Measurements from ENCODE around the gene GLRX. TPM values are rescaled to one million over a fixed set of nuclear protein-coding genes. Genes with fewer than 3 reads are reported as not detected.

Gene GLRX
- total and polyA plus RNA-seq, 2 of the 13 experiments (the other 11 are each of a cell fraction or from before 2014, with no cell fraction given): 63.8 to 499 TPM

DNA sequence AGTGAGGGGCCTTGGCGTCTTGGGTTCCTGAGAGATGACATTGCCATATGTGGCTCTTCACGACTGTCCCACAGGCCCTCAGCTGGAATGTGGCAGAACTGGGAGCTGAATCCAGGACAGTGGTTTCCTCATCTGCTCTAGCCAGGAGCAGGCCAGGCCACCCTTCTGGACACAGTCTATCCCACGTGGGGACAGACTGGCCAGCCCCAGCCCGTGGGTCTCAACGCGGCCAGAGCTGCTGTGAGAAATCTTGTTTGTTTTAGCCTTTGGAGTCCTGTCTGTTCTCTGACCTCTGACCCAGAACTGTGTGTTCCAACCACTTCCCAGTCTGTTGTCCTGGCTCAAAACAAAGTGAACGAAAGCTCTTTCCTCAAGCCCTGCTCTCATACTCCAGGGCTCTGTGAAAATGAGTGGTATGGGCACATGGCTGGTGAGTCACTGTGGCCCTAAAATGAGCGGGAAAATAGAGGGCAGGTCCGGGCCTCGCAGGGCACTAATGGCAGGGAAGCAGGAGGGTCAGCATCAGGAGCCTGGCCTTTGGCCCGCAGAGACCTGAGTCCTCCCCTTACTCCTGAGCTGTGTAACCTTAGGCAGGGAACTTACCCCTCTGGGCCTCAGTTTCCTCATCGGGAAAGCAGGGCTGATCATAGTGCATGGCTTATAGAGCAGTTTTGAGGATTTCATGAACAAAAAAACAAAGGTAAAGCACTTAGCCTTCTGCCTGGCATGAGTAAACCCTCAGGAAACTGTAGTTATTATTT is 34.8 kb upstream of the GLRX start (continued):
- TF ChIP-seq NPAS2 (CRISPR knock-in tag; IDR thresholded peaks at IDR 0.05; ENCODE audit: borderline replicate concordance): 0 out of 2 replicates have a peak, but pooled peaks have one; percentile 80
- 0 out of 2 replicates have a peak, but pooled peaks have one; percentile 2 for TF ChIP-seq CREB1 (IDR thresholded peaks at IDR 0.05)
- peak; percentile 62 for TF ChIP-seq CREB1 (CRISPR knock-in tag; IDR thresholded peaks at IDR 0.05)
- TF ChIP-seq, protein P1, sequence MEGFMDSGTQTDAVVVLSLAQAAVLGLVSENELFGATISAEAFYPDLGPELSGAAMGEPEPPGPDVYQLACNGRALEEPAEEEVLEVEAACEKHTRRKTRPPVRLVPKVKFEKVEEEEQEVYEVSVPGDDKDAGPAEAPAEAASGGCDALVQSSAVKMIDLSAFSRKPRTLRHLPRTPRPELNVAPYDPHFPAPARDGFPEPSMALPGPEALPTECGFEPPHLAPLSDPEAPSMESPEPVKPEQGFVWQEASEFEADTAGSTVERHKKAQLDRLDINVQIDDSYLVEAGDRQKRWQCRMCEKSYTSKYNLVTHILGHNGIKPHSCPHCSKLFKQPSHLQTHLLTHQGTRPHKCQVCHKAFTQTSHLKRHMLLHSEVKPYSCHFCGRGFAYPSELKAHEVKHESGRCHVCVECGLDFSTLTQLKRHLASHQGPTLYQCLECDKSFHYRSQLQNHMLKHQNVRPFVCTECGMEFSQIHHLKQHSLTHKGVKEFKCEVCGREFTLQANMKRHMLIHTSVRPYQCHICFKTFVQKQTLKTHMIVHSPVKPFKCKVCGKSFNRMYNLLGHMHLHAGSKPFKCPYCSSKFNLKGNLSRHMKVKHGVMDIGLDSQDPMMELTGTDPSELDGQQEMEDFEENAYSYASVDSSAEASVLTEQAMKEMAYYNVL (CRISPR knock-in tag; IDR thresholded peaks at IDR 0.05; ENCODE audit: borderline replicate concordance): peak; percentile 87; the same call in 1 of the 2 replicates
- TF ChIP-seq, protein P2, sequence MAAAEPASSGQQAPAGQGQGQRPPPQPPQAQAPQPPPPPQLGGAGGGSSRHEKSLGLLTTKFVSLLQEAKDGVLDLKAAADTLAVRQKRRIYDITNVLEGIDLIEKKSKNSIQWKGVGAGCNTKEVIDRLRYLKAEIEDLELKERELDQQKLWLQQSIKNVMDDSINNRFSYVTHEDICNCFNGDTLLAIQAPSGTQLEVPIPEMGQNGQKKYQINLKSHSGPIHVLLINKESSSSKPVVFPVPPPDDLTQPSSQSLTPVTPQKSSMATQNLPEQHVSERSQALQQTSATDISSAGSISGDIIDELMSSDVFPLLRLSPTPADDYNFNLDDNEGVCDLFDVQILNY (CRISPR knock-in tag; conservative IDR thresholded peaks at IDR 0.05): 0 out of 2 replicates have a peak, but pooled peaks have one; percentile 56
- peak; percentile 78 for TF ChIP-seq FOXO1 (CRISPR knock-in tag; IDR thresholded peaks at IDR 0.05)
- TF ChIP-seq ZNF10 (CRISPR knock-in tag; IDR thresholded peaks at IDR 0.05; ENCODE audit: borderline replicate concordance, low read depth): no peak
- no peak for TF ChIP-seq SCMH1 (CRISPR knock-in tag; IDR thresholded peaks at IDR 0.05; ENCODE audit: borderline replicate concordance)
- no peak for TF ChIP-seq ZNF432 (CRISPR knock-in tag; IDR thresholded peaks at IDR 0.05; ENCODE audit: borderline replicate concordance)
- TF ChIP-seq, protein P3, sequence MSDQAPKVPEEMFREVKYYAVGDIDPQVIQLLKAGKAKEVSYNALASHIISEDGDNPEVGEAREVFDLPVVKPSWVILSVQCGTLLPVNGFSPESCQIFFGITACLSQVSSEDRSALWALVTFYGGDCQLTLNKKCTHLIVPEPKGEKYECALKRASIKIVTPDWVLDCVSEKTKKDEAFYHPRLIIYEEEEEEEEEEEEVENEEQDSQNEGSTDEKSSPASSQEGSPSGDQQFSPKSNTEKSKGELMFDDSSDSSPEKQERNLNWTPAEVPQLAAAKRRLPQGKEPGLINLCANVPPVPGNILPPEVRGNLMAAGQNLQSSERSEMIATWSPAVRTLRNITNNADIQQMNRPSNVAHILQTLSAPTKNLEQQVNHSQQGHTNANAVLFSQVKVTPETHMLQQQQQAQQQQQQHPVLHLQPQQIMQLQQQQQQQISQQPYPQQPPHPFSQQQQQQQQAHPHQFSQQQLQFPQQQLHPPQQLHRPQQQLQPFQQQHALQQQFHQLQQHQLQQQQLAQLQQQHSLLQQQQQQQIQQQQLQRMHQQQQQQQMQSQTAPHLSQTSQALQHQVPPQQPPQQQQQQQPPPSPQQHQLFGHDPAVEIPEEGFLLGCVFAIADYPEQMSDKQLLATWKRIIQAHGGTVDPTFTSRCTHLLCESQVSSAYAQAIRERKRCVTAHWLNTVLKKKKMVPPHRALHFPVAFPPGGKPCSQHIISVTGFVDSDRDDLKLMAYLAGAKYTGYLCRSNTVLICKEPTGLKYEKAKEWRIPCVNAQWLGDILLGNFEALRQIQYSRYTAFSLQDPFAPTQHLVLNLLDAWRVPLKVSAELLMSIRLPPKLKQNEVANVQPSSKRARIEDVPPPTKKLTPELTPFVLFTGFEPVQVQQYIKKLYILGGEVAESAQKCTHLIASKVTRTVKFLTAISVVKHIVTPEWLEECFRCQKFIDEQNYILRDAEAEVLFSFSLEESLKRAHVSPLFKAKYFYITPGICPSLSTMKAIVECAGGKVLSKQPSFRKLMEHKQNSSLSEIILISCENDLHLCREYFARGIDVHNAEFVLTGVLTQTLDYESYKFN (CRISPR knock-in tag; conservative IDR thresholded peaks at IDR 0.05): peak; percentile 90
- TF ChIP-seq, protein P4, sequence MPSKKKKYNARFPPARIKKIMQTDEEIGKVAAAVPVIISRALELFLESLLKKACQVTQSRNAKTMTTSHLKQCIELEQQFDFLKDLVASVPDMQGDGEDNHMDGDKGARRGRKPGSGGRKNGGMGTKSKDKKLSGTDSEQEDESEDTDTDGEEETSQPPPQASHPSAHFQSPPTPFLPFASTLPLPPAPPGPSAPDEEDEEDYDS (CRISPR knock-in tag; IDR thresholded peaks at IDR 0.05): peak; percentile 41; the same call in 1 of the 2 replicates
- TF ChIP-seq MLLT10 (CRISPR knock-in tag; IDR thresholded peaks at IDR 0.05): no peak
- TF ChIP-seq, protein P5, sequence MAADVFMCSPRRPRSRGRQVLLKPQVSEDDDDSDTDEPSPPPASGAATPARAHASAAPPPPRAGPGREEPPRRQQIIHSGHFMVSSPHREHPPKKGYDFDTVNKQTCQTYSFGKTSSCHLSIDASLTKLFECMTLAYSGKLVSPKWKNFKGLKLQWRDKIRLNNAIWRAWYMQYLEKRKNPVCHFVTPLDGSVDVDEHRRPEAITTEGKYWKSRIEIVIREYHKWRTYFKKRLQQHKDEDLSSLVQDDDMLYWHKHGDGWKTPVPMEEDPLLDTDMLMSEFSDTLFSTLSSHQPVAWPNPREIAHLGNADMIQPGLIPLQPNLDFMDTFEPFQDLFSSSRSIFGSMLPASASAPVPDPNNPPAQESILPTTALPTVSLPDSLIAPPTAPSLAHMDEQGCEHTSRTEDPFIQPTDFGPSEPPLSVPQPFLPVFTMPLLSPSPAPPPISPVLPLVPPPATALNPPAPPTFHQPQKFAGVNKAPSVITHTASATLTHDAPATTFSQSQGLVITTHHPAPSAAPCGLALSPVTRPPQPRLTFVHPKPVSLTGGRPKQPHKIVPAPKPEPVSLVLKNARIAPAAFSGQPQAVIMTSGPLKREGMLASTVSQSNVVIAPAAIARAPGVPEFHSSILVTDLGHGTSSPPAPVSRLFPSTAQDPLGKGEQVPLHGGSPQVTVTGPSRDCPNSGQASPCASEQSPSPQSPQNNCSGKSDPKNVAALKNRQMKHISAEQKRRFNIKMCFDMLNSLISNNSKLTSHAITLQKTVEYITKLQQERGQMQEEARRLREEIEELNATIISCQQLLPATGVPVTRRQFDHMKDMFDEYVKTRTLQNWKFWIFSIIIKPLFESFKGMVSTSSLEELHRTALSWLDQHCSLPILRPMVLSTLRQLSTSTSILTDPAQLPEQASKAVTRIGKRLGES (CRISPR knock-in tag; IDR thresholded peaks at IDR 0.05; ENCODE audit: borderline replicate concordance): peak; percentile 38; the same call in 1 of the 2 replicates
- TF ChIP-seq PAWR (CRISPR knock-in tag; IDR thresholded peaks at IDR 0.05; ENCODE audit: borderline replicate concordance): no peak
- 0 out of 2 replicates have a peak, but pooled peaks have one; percentile 61 for TF ChIP-seq GZF1 (CRISPR knock-in tag; IDR thresholded peaks at IDR 0.05)
- peak; percentile 56; the same call in 1 of the 2 replicates for TF ChIP-seq YEATS4 (CRISPR knock-in tag; IDR thresholded peaks at IDR 0.05; ENCODE audit: borderline replicate concordance)
- TF ChIP-seq HNRNPH1 (optimal IDR thresholded peaks at IDR 0.05; ENCODE audit: low read depth, low read length): no peak
- TF ChIP-seq HNRNPK (IDR thresholded peaks at IDR 0.05; ENCODE audit: low read depth, low read length, poor library complexity, severe bottlenecking): no peak
- TF ChIP-seq GATAD1 (CRISPR knock-in tag; IDR thresholded peaks at IDR 0.05): peak; percentile 66

Data from HepG2 (cell line).